Stomach (tissue), 9 donors: ENCODE measurements around the gene PPP1R13B. TPM values are rescaled to one million over a fixed set of nuclear protein-coding genes. Genes with fewer than 3 reads are reported as not detected.

Source experiments
- DNase-seq, 2 donors: peaks; one replicate each; pipeline versions ENCODE4 v3.0.0 to v3.0.0-alpha.2; 2013 to 2019
- H3K27ac ChIP-seq, 5 donors: fragments of 200-600 bp in 4 of 5; sonication (generic) in 4 of 5; one replicate each; pipeline ENCODE4 v1.5.1; 2013 to 2019; ENCODE audit warnings: mild to moderate bottlenecking in 1 of 5, moderate library complexity in 1 of 5
- H3K27me3 ChIP-seq, 3 donors: fragments of 200-600 bp; sonication (generic); one replicate each; pipeline ENCODE4 v1.5.1; 2017 to 2019; ENCODE audit warnings: mixed run types in 1 of 3
- H3K36me3 ChIP-seq, 4 donors: fragments of 200-600 bp; sonication (generic); 1 replicate in 3 of 4; 2 replicates in 1 of 4; pipeline ENCODE4 v1.5.1; 2016 to 2019
- H3K4me1 ChIP-seq, 4 donors: fragments of 200-600 bp; sonication (generic); one replicate each; pipeline ENCODE4 v1.5.1; 2016 to 2019
- H3K4me3 ChIP-seq, 4 donors: fragments of 200-600 bp; sonication (generic) in 3 of 4; one replicate each; pipeline ENCODE4 v1.5.1; 2016 to 2019; ENCODE audit warnings: mild to moderate bottlenecking in 1 of 4
- H3K9me3 ChIP-seq, 4 donors: fragments of 200-600 bp; sonication (generic); one replicate each; pipeline ENCODE4 v1.5.1; 2016 to 2019
- EP300 ChIP-seq: sonication (generic); formaldehyde crosslinking; IDR thresholded peaks from one replicate; pipeline ENCODE4 v1.6.1; 2017; ENCODE audit warnings: antibody characterized with exemption
- POLR2A ChIP-seq, 4 donors: fragments of 450-650 bp; IDR thresholded peaks; one replicate each; pipeline ENCODE4 v1.6.1; 2016; ENCODE audit warnings: antibody characterized with exemption in 4 of 4, control low read depth in 2 of 4, mild to moderate bottlenecking in 1 of 4, moderate library complexity in 1 of 4
- POLR2AphosphoS5 ChIP-seq, 3 donors: sonication (generic); formaldehyde crosslinking; IDR thresholded peaks; one replicate each; pipeline ENCODE4 v1.6.1; 2016; ENCODE audit warnings: antibody characterized with exemption in 3 of 3
- WGBS, 5 donors: extraction: QIAGEN DNeasy Blood & Tissue Kit in 3 of 5; methylation state at CpG; one replicate each; pipeline versions ENCODE4 v1.1.5 to v1.1.7; 2013 to 2018; 5-methylcytosine and 5-hydroxymethylcytosine counted together
- intact Hi-C: fragments of 100-400 bp; cut with DNase I; formaldehyde crosslinking; loops from one replicate; pipeline ENCODE4 v1.15.1; 2023; ENCODE audit warnings: low total_unique reads
- polyA plus RNA-seq, 3 donors: library from polyadenylated mRNA; stranded (reverse); fragments of 200-250 nt; gene quantifications; one replicate each; pipeline ENCODE4 v1.2.3, GENCODE V29; 2013
- total RNA-seq, 5 donors: library from RNA; depleted of rRNA; stranded (reverse); fragments of >200 nt; gene quantifications; one replicate each; pipeline versions ENCODE4 v1.1.0 to v1.2.3, GENCODE V29; 2014 to 2016
- TF ChIP-seq, protein P1 (sequence below), 7 experiments: fragments of 450-650 bp in 4 of 7; fragments of 200-600 bp in 3 of 7; sonication (generic) in 3 of 7; IDR thresholded peaks; one replicate each; pipeline ENCODE4 v1.5.1; 2016 to 2019; ENCODE audit warnings: antibody characterized with exemption in 7 of 7, control low read depth in 2 of 7, mild to moderate bottlenecking in 1 of 7
- donor health status: healthy with polysubstance abuse.
- donor health status: Bipolar disorder and iron deficiency.
- donor health status: healthy.

The PPP1R13B gene
- total and polyA plus RNA-seq, 8 donors: 10.8 to 84.0 (median 18.3) TPM

DNA sequence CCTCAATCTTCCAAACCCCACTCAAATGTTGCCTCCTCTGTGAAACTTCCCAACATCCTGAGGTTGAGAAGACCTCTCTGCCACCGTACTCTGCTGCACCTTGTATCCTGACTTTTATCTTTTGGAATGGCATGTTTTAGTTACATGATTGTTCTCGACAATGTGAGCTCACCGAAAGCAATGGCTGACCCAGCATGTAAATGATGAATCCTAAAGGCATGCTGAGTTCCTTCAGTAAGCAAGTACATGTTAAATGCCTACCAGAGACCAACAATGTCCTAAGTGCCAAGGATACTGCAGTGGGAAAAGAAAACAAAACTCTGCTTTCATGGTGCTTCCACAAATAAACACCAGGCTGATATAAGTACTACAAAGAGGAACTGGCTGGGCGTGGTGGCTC is 13.7 kb downstream of the PPP1R13B start:
- no peak overlapping the region for H3K27ac ChIP-seq
- no peaks in the 10 kb centered on the region for H3K27me3 ChIP-seq
- H3K36me3 ChIP-seq: no peaks in the 10 kb centered on the region
- intact Hi-C loops: no loop called here
- H3K4me1 ChIP-seq: peaks cover 0 to 42% (median 21%) of the 10 kb centered on the region in 4 donors
- TF ChIP-seq, protein P1, sequence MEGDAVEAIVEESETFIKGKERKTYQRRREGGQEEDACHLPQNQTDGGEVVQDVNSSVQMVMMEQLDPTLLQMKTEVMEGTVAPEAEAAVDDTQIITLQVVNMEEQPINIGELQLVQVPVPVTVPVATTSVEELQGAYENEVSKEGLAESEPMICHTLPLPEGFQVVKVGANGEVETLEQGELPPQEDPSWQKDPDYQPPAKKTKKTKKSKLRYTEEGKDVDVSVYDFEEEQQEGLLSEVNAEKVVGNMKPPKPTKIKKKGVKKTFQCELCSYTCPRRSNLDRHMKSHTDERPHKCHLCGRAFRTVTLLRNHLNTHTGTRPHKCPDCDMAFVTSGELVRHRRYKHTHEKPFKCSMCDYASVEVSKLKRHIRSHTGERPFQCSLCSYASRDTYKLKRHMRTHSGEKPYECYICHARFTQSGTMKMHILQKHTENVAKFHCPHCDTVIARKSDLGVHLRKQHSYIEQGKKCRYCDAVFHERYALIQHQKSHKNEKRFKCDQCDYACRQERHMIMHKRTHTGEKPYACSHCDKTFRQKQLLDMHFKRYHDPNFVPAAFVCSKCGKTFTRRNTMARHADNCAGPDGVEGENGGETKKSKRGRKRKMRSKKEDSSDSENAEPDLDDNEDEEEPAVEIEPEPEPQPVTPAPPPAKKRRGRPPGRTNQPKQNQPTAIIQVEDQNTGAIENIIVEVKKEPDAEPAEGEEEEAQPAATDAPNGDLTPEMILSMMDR (IDR thresholded peaks at IDR 0.05): no peak
- TF ChIP-seq POLR2A (IDR thresholded peaks at IDR 0.05) (no peak), EP300 (no peak), POLR2AphosphoS5 (IDR thresholded peaks at IDR 0.05) (no peak)
- no peak for DNase-seq
- WGBS, 5 donors: 71 to 89% (median 82%) methylated on average over 4 of the region's 4 CpGs
- no peak overlapping the region for H3K4me3 ChIP-seq
- no peaks in the 10 kb centered on the region for H3K9me3 ChIP-seq

DNA sequence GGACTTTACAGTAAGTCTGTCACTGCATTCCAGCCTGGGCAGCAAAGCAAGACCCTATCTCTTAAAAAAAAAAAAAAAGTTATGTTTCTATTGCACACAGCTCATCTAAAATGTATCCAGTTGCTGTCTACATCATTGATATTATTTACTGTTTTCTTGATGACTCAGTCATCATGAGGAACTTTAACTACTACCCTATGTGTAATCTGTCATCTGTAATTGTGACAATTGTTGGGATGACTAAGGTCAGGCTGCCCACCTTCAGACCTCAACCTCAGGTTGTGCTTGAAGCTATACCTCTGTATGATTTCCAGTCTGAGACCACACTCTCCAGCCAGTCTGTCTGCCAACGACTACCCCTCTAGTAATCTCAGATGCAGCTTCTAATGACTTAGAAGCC is 15.3 kb downstream of the PPP1R13B start:
- no peaks in the 10 kb centered on the region for H3K36me3 ChIP-seq
- TF ChIP-seq POLR2A (IDR thresholded peaks at IDR 0.05) (no peak), EP300 (no peak), POLR2AphosphoS5 (IDR thresholded peaks at IDR 0.05) (no peak)
- TF ChIP-seq, protein P1 (IDR thresholded peaks at IDR 0.05): no peak
- H3K27ac ChIP-seq: no peak overlapping the region
- 50 to 75% (median 54%) methylated on average over 1 of the region's 1 CpG for WGBS, 5 donors
- no peaks in the 10 kb centered on the region for H3K27me3 ChIP-seq
- no peaks in the 10 kb centered on the region for H3K9me3 ChIP-seq
- intact Hi-C loops: no loop called here
- H3K4me1 ChIP-seq: peaks cover 12 to 42% (median 28%) of the 10 kb centered on the region in 4 donors
- DNase-seq: no peak
- no peak overlapping the region for H3K4me3 ChIP-seq

DNA sequence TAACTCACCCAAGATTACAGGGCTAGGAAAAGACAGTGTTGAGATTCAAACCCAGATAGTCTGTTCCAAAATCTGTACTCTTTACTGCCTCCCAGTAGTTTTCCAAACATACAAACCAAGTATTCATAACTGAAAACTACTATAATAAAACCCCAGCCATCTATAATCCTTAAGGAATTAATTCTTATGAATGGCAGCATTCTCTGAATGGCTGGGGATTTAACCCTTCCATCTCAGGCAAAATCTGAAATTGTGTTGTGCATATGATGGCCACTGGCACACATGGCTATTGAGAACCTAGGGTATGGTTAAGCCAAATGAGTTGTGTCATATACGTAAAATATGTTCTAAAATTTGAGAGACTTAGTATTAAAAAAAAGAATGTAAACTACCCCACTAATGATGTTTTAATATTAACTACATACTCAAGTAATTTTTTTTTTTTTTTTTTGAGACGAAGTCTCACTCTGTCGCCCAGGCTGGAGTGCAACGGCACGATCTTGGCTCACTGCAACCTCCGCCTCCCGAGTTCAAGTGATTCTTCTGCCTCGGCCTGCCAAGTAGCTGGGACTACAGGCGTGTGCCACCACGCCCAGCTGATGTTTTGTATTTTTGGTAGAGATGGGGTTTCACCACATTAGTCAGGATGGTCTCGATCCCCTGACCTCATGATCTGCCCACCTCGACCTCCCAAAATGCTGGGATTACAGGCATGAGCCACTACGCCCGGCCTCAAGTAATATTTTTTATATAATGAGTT is 16.7 kb downstream of the PPP1R13B start:
- no peak overlapping the region for H3K27ac ChIP-seq
- DNase-seq: no peak
- no peaks in the 10 kb centered on the region for H3K36me3 ChIP-seq
- H3K4me1 ChIP-seq: peaks cover 15 to 51% (median 37%) of the 10 kb centered on the region in 4 donors
- H3K9me3 ChIP-seq: no peaks in the 10 kb centered on the region
- intact Hi-C loops: no loop called here
- H3K27me3 ChIP-seq: no peaks in the 10 kb centered on the region
- WGBS, 5 donors: 86 to 92% (median 88%) methylated on average over 14 of the region's 14 CpGs
- no peak overlapping the region for H3K4me3 ChIP-seq
- no peak for TF ChIP-seq EP300
- TF ChIP-seq, protein P1 (IDR thresholded peaks at IDR 0.05): no peak
- TF ChIP-seq POLR2A (IDR thresholded peaks at IDR 0.05): no peak
- TF ChIP-seq POLR2AphosphoS5 (IDR thresholded peaks at IDR 0.05): no peak

DNA sequence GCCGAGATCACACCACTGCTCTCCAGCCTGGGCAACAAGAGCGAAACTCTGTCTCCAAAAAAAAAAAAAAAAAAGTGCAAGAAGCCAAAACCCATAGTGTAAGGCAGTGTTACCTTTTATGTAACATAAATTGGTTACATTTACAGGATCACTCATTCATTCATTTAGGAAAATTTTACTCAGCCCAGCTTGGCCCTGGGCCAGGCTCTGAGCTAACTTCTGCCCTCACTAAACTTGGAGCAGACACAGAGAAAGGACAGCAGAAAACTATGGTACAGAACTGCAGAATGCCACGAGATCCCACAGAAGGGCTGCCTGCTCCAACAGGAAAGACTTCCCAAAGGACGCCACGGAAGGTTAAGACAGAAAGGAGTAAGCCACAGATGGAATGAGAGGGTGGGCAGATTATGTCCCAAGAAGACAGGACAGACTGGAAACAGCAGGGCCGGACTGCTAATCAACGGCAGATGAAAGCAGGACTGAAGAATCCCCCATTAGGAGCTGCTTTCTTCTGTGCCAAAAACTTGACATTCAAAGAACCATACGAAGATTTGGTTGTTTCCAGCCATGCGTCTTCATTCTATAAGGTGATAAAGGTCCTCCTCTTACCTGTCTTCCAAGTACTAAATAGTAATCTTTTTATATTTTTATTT is 18.9 kb downstream of the PPP1R13B start:
- Histone ChIP-seq H3K9me3 (no peaks in the 10 kb centered on the region), H3K27me3 (no peaks in the 10 kb centered on the region), H3K36me3 (no peaks in the 10 kb centered on the region), H3K4me3 (no peak overlapping the region), H3K4me1 (peaks cover 24 to 63% (median 46%) of the 10 kb centered on the region in 4 donors), H3K27ac (peak overlapping the region; percentile 30 to 70 (median 57))
- intact Hi-C loops: no loop called here
- 32 to 46% (median 34%) methylated on average over 8 to 9 of the region's 9 CpGs for WGBS, 5 donors
- peak; percentile 55 to 57 for DNase-seq
- no peak for TF ChIP-seq POLR2AphosphoS5 (IDR thresholded peaks at IDR 0.05)
- TF ChIP-seq EP300: no peak
- TF ChIP-seq, protein P1 (IDR thresholded peaks at IDR 0.05): no peak
- TF ChIP-seq POLR2A (IDR thresholded peaks at IDR 0.05): no peak
